ENCODE results near the gene FKBP14.
A peak's percentile ranks its signal among the peaks of the same experiment; 100 is the strongest.

FKBP14 gene

DNA sequence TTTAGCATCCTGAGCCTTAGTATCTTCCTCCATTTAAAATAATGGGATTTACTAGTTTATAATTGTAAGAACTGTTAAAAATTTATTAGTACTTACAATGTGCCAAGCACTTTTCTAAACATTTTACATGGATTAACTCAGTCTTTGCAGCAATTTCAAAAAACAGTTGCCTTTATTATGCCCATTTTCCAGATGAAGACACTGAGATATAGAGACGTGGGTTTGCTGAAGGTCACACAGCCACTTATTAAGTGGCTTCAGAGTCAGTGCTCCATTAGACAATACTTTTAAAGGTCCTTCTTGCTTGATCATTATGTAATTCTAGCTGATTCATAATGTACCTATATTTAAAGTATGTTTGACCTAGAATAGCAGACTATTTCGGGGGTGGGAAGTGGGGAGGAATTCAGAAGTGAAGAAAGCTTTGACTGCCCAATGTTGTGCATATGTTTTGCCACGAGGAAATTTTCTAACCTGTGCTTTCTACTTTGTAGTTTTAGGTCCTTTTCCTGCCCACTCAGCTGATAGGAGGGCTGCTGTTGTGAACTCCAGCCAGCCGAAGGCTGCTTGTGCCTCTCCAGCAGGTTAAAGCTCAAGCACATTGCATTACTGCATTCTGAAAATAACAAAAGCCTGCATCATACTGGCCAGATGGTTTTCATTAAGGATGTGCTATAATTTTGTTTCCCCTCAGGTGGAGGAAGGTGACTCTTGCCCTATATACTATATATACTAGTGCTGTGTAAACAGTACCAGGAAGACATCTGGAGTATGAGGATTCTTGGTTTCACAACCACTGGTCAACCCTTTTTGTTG, 6.0 kb upstream of the FKBP14 start:
- no peak for DNase-seq

DNA sequence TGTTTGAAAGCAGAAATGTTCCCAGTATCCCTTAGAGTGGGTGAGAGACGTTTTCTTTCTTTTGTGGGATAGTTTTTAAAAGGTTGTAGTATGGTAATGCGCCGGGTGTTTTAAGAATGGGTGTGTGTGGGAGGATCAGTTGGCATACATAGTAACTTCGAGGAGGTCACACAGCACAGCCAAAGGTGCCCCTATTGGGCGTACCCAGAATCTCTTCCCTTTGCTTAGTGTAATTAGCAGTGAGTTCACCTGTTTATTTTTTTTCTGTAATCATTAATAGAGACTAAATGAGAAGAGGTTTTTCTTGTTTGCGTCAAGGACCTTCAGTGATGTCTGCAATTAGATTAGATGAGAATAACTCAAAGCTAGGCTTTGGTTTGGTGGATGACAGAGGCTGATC, 3.2 kb upstream of the FKBP14 start:
- no peak for DNase-seq

DNA sequence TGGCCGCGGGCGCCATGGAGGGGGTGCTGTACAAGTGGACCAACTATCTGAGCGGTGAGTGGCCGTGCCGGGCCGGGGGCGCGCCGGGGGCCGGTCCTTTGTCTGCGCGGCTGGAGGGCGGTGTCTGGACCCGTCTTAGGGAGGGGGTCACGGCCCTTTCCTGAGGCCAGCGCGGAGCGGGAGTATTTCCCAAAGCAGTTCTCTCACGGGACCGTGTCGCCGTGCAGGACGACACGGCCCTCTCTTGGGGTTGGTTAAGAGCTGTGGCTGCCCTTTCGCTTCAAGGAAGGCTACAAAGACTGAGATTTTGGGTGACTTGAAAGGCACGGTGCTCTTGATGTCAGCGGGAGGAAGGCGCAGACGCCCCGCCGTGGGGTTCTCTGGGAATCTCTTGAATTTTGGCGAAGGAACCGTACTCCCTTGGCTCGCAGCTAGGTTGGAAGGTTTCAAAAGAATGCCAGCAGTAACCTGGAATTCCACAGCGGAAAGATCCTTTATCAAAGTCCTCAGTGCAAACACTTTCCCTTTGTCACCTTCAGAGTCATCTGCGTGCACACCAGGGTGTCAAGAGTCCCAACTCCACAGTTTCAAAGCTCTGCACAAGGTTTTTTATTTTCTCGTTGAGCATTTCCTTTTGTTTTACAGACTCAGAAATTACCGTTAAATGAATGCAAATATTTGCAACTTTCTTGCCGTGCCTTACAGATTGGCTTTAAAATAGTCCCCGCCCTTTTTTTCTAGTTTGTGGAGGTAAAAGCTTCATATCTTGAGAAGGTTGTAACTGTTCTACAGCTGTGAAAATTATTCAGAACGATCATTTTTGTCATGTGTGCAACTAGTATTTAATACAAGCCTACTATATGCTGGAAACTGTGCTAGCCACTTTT, 2.5 kb upstream of the FKBP14 start:
- DNase-seq: no peak

DNA sequence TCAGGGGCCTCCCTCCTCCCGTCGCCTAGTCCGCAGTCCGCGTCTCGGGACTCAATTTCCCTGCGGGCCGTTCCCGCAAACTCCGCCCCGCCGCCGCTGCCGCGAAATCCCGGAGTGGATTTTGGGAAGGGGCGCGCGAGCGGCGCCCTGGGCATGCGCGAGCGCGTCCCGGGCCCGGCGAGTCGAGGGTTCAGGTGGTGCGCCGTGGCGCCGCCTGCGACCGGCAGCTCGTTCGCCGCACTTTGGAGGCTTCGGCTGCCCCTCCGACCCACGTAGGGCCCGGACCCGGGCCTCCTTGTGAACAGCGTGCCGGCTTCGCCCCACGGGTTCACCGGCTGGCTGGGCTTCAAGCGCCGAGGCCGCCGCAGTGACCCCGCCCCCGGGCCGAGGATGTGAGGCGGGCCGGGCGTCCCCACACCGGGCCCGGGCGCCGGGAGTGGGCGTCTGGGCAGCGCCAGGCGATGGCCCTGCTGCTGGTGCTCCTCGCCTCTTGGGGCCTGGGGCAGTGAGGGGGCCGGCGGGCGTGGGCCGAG, 1.8 kb upstream of the FKBP14 start, which contains the start of gene PLEKHA8:
PLEKHA8 (plus strand) TSS at position 197 of the 533 bp plus-strand sequence. CDS start 351 bp downstream, outside the sequence.
- peak; percentile 69 to 92 for DNase-seq

DNA sequence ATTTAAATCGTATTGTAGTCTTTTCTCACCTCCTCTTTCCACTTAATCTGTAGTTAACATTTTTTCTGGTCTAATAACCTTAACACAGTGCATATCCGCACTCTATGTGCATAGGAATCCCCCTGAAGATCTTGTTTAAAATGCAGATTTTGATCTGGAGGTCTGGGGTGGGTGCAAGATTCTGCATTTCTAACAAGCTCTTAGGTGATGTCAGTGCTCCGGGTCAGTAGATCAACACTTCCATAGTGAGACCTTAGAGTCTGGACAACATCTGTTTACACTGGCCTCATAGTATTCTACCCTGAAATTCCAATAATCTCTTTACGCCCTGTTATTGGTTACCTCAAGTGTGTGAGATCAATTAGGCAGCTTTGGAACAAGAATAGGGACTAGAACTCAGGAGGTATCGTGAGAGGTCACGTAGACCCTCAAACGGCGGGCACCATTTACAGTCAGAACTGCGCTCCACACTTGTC, 1.3 kb upstream of the FKBP14 start:
- no peak for DNase-seq

DNA sequence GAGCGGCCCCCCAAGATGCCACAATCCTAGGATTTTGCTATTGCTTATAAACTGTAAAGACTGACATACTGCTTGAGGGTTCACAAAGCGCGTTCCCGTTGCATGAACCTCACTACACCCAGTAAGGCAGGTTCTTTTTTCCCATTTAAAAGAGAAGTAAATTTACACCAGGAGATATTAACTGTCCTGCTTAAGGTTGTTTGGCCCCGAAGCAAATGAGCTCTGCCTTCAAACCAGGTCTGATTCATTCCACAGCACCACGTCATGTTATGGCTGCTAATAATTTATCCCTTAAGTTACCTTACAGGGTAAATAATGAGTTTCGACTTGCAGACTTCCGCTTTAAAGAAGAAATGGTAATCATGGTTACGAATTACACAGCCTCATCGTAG, 559 bp upstream of the FKBP14 start:
- DNase-seq: peak in 1 of 2 experiments; percentile 52

DNA sequence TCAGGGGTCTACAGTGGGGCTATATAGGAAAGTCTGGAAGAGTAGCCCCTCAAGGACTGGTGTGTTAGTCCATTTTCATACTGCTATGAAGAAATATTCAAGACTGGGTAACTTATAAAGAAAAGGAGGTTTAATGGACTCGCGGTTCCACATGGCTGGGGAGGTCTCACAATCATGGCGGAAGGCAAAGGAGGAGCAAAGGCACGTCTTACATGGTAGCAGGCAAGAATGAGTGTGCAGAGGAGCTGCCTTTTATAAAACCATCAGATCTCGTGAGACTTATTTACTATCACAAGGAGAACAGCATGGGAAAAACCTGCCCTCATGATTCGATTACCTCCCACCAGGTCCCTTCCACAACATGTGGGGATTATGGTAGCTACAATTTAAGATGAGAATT, 3.0 kb downstream of the FKBP14 start:
- DNase-seq: no peak

DNA sequence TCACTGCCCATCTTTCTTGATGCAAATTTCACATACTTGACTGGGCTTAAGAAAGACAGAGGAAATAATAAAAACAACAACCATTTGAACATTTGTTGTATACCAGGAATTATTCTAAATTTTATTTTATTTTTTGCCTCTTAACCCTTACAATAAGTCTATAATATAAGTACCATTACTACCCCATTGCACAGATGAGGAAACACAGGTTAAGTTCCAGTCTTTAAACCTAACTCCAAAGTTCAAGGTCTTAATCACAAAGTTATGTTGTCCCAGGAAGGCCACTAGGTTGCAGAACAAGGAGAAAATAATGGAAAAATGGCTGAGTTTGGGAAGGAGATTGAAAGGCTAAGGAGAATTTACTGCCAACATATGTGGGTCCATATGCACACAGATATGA, 3.5 kb downstream of the FKBP14 start:
- DNase-seq: no peak

DNA sequence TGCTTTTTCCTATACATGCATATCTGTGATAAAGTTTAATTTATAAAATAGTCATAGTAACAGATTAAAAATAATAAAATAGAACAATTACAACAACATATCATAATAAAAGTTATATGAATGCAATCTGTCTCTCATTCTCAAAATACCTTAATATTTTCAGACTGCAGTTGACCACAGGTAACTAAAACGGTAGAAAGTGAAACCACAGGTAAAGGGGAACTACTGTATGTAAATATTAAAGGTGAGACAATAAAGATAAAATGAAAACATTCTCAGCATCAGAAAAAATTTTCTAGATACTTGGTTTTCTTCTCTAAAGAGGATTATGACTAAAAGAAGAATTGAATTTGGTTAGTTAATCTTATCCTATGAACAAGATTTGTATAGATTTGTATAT, 6.0 kb downstream of the FKBP14 start:
- no peak for DNase-seq

DNA sequence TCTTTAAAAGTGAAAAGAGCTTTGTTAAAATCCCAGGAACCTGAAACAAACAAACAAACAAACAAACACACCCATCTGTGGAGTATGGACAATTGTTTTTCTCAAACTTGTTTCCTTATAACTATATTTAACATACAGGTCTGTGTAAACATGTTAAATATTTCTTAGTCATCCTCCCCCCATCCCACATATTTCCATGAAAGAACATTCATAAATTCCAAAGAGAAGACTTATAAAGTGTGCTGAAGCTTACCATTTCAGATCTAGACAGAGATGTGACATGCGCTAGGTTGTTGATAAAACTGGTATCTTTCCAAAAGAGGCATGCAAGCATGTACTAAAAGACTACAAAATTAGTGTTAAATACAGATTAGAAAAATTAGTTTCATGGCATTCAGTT, 6.5 kb downstream of the FKBP14 start:
- DNase-seq: no peak

DNA sequence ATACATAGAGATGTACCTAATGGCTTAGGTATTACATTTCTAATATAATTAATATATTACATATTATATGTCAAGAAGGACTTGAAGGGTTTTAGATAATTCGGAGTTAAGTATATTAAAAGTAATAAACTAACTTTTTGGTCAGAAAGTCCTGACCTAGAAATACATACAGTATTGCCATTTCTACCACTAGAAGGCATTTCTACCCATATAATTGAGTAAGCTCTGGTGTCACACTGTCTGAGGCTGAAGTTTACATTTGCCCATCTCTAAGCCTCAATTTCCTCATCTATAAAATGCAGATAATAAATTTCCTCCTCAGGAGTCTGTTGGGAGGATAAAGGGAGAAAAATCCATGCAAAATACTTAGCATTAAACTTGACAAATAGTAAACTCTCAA, 7.1 kb downstream of the FKBP14 start:
- DNase-seq: no peak

DNA sequence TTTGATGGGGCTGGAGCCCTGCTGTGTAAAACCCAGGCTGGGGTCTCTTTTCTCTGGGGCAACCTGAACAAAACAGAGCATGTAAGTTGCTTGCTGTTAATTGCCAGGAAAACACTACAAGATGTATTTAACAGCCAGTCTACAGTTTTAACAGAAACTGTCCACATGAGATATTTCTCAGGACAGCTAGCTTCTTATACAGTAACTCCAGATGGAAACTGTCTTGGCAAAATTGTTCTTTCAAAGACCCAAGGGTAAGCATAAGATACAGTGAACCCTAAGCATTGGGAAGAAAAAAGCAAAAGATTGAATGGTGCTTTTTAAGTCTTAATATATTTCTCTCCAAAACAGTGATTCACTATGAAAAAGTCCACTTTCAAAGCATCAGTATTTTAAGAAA, 8.1 kb downstream of the FKBP14 start:
- no peak for DNase-seq

DNA sequence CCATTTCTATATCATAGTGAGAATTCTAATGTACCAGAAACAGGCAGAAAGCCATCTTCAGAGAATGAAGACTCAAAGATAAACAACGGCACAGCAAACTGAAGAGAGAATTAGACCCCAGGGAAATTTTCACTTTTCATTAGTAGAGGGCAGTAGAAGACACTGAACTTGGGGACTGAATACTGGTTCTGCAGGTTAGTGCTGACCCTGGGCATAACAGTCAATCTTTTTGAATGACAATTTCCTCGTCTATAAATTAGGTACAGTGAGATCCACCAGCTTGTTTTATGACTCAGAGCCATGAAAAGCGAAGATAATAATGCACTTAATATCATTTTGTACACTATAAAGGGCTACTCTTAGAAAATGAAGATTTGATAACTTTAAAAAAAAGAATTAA, 13.7 kb downstream of the FKBP14 start:
- DNase-seq: no peak

DNA sequence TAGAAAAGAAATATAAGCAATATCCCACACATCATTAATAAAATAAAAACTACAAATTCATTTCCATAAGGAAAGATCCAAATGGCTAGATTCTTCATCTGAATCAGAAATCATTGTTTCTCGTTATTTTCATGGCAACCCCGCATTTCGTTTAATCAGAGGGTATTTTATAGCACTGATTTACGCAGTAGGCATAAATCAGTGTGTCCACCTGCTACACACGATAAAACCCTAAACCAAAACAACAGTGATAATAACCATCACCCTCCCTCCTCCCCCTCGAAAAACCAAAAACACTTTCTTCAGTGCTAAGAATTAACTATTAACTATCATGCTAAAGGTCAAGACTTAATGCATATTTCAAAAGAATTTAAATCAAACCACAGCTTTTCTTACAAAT, 16.5 kb downstream of the FKBP14 start:
- no peak for DNase-seq

DNA sequence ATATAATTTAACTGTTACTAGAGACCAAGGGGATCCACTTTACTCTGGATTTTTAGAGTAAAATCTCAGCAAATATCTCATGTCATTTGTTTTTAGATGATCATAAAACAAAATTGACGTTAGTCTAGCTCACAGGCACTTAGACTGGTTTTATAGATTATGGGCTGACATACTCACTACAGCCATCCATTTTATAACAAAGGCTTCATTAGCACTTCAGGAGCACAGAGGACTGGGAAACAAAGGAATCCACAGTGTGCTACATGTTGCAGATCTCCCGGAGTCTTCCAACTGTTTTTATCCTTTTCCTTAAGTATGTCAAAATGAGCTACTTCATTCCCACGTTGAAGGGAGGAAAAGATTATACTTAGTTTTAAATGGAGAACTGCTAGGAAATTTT, 21.0 kb downstream of the FKBP14 start:
- no peak for DNase-seq

DNA sequence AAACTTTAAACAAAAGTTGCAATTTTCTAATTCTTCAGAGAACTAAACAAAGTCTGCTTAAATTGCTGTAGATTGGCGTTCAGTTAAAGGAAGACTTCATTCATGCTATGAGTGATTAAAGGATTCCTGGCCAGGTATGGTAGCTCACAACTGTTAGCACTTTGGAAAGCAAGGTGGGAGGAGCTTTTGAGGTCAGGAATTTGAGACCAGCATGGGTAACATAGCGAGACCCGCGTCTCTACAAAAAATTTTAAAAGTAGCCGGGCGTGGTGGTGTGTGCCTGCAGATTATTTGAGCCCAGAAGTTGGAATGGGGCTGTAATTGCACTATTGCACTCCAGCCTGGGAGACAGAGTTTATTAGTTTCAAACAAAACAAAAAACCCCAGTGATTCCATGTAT, 23.4 kb downstream of the FKBP14 start:
- DNase-seq: no peak

DNA sequence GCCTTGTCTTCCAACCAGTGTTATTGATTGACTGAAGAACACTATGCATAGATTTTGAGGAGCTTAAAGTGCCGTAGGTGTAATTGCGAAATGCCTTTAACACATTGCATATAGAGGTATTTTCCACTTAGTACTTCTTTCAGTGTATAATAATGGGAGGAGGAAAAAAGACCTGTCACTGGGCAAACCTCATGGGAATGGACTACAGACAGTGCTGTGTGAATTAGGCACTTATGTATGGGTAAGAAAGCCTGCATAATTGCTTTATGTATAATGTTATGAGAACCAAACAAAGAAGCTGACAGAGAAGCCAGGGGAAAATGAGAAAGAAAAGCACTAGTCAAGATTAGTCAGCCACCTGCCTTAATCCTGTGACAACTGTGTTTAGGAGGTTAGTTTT, 24.5 kb downstream of the FKBP14 start:
- no peak for DNase-seq

DNA sequence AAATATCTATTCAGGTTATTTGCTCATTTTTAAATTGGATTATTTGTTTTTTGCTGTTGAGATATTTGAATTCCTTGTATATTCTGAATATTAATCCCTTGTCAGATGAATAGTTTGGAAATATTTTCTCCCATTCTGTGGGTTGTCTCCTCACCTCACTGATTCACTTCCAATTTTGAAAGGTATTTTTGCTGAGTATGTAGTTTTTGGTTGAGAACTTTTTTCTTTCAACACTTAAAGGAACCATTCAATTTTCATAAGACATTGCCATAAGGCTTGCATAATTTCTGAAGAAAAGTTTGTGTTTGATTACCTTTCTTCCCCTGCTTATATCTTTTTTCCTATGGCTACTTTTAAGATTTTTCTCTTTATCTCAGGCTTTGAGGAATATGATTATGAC, 28.0 kb downstream of the FKBP14 start:
- DNase-seq: no peak

DNA sequence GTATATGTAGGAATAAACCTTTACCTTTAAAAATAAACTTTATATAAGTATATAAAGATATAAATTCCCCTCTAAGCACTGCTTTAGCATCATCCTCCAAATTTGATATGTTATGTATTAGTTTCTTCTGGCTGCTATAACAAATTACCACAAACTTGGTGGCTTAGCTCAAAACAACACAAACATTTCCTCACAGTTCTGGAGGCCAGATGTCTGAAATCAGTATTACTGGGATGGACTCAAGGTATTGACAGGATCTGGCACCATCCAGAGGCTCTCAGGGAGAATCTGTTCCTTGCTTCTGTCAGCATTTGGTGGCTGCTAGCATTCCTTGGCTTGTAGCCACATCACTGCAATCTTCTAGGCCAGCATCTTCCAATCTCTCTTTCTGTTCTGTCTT, 30.2 kb downstream of the FKBP14 start:
- no peak for DNase-seq

DNA sequence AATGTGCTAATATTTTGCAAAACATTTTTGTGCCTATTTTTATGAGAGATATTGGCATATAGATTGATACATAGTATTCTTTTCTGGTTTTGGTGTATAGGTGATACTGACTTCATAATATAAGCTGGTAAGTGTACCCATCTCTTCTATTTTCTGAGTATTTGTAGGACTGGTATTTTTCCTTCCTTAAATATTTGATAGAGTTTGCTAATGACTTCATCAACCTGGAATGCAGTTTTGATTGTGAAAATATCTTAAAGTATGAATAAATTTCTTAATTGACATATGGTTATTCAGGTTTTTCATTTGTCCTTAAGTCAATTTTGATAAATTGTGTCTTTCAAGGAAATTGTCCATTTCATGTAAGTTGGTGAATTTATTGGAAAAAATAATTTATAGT, 30.9 kb downstream of the FKBP14 start:
- DNase-seq: no peak

DNA sequence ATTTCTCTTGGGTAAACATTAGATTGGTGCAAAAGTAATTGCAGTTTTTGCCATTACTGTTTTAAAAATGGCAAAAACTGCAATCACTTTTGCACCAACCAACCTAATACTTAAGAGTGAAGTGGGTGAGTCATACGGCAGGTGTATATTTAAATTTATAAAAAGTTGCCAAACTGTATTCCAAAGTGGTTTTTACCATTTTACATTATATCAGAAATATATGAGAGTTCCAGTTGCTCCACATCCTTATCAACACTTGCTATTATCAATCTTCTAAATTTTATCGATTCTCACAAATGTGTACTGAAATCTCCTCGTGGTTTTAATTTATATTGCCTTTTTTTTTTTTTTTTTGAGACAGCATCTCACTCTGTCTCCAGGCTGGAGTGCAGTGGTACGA, 33.4 kb downstream of the FKBP14 start:
- no peak for DNase-seq

DNA sequence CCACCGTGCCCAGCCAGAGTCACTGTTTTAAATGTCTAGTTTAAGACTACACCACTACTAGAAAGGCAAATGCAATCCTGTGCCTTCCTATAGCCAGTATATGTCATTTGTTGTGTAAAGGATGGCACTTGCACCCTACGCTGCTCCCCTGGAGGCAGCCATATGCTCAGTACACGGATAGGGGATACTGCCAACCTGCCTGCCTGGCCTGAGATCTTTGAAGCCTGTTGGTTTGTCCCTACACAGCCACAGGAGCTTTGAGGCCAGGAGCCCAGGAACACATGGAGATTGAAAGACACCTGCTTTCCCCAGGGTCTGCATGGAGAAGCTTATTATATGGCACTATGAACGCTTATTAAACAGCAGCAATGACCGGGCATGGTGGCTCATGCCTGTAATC, 34.6 kb downstream of the FKBP14 start:
- DNase-seq: no peak

DNA sequence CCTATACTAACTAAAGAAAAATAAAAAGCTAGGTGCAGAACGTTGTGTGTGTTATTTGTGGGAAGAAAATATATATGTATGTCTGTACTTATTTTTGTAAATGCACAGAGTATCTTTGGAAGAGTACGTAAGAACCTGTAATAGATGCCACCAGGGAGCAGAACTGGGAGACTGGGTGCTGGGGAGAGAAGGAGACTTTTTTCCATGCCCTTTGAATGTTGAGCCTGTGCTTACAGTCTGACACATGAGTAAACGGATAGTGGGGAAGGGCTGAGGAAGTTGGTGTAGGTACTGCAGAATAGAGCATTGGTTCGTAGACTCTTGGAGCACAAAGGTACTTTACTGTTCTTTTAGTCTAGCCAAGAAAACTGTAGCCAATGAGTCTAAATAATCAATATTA, 35.6 kb downstream of the FKBP14 start:
- no peak for DNase-seq
